ENCODE measurements around the gene KRTAP1-5.

DNA sequence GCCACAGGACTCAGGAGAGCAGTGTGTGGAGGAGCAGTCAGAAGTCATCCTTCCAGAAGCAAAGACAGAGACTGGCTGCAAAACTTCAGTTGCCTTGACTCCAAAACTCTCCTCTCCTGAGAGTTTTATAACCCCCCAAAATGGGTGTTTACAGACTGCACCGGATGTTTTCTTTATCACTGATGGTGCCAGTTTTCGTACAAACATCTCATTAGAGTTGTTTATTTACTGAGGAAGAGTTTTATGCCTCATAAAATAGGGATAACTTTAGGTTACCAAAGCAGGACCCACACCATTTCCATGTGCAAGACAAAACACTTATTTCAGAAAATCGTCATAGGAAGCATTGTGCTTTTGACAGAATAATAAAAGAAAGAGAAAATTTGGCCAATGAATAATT lies 42.8 kb downstream of the KRTAP1-5 start, which contains the start of gene KRT40:
- TF ChIP-seq, protein P1, sequence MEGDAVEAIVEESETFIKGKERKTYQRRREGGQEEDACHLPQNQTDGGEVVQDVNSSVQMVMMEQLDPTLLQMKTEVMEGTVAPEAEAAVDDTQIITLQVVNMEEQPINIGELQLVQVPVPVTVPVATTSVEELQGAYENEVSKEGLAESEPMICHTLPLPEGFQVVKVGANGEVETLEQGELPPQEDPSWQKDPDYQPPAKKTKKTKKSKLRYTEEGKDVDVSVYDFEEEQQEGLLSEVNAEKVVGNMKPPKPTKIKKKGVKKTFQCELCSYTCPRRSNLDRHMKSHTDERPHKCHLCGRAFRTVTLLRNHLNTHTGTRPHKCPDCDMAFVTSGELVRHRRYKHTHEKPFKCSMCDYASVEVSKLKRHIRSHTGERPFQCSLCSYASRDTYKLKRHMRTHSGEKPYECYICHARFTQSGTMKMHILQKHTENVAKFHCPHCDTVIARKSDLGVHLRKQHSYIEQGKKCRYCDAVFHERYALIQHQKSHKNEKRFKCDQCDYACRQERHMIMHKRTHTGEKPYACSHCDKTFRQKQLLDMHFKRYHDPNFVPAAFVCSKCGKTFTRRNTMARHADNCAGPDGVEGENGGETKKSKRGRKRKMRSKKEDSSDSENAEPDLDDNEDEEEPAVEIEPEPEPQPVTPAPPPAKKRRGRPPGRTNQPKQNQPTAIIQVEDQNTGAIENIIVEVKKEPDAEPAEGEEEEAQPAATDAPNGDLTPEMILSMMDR (IDR thresholded peaks at IDR 0.05), result no peak
- no peak for TF ChIP-seq POLR2A (IDR thresholded peaks at IDR 0.05)

All from heart left ventricle (tissue), 13 donors.